Measurements from ENCODE around the gene LARGE1.

- TF ChIP-seq CTCF (IDR thresholded peaks at IDR 0.05) = no peak
- TF ChIP-seq POLR2A (IDR thresholded peaks at IDR 0.05) = no peak
Observed at GRCh38 chr22:33575041-33575440, 345.2 kb downstream of the LARGE1 start.
